HepG2 (cell line): ENCODE data around the gene SLC1A3. TPM values are rescaled to one million over a fixed set of nuclear protein-coding genes. Genes with fewer than 3 reads are reported as not detected.

ENCODE experiments used
- ZSCAN22 ChIP-seq: sonication (generic); formaldehyde crosslinking; IDR thresholded peaks from 2 replicates; pipeline ENCODE4 v1.4.0; 2020; ENCODE audit warnings: mild to moderate bottlenecking, missing genetic modification reagents
- polyA plus RNA-seq, 8 experiments: library from polyadenylated mRNA; depleted of rRNA in 3 of 8; stranded (reverse) in 7 of 8; unstranded in 1 of 8; fragments of >200 nt; fragmentation: Illumina TruSeq in 4 of 8; extraction: Trizol in 4 of 8; gene quantifications; 2 replicates each; pipeline versions ENCODE4 v1.2.1 to v1.2.3, GENCODE V29; 2011 to 2016; ENCODE audit warnings: low read depth in 4 of 8, missing spikeins in 1 of 8, mixed read lengths in 1 of 8; ENCODE audit not compliant: insufficient read depth in 1 of 8
- total RNA-seq, 5 experiments: library from RNA; depleted of rRNA; stranded (reverse); fragments of >200 nt; fragmentation: Illumina TruSeq; extraction: Trizol; gene quantifications; 2 replicates each; pipeline ENCODE4 v1.2.3, GENCODE V29; 2016; ENCODE audit warnings: low read depth in 1 of 5
- TF ChIP-seq, protein P1 (sequence below): sonication (generic); formaldehyde crosslinking; IDR thresholded peaks from one replicate; pipeline ENCODE4 v1.5.1; 2020; ENCODE audit warnings: mild to moderate bottlenecking, missing genetic modification reagents; ENCODE audit errors: not compliant biosample characterization
- TF ChIP-seq, protein P2 (sequence below): sonication (generic); formaldehyde crosslinking; IDR thresholded peaks from 2 replicates; pipeline ENCODE4 v1.4.0; 2020; ENCODE audit warnings: missing genetic modification reagents, mild to moderate bottlenecking, borderline replicate concordance

Gene SLC1A3
- total and polyA plus RNA-seq, 2 of the 13 experiments (the other 11 are each of a cell fraction or from before 2014, with no cell fraction given), result 0.09 TPM; not detected in 1

DNA sequence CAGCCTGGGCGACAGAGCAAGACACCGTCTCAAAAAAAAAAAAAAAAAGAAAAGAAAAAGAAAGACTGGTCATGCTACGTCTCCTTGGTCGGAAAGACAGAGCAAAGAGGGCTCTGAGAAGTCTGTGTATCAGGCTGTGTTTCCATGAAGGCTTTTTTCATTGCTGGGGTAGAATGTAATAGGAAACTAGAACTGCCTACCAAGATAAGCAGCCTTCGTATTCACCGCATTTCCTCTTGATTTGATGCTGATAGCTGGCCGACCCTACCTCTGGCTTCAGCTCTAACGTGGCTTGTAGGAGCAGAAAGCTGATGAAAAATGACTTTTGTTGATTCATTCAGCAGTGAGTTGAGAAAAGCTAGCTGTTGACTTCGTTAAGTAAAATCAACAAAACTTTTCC is 17.4 kb downstream of the SLC1A3 start (continued):
- TF ChIP-seq, protein P1, sequence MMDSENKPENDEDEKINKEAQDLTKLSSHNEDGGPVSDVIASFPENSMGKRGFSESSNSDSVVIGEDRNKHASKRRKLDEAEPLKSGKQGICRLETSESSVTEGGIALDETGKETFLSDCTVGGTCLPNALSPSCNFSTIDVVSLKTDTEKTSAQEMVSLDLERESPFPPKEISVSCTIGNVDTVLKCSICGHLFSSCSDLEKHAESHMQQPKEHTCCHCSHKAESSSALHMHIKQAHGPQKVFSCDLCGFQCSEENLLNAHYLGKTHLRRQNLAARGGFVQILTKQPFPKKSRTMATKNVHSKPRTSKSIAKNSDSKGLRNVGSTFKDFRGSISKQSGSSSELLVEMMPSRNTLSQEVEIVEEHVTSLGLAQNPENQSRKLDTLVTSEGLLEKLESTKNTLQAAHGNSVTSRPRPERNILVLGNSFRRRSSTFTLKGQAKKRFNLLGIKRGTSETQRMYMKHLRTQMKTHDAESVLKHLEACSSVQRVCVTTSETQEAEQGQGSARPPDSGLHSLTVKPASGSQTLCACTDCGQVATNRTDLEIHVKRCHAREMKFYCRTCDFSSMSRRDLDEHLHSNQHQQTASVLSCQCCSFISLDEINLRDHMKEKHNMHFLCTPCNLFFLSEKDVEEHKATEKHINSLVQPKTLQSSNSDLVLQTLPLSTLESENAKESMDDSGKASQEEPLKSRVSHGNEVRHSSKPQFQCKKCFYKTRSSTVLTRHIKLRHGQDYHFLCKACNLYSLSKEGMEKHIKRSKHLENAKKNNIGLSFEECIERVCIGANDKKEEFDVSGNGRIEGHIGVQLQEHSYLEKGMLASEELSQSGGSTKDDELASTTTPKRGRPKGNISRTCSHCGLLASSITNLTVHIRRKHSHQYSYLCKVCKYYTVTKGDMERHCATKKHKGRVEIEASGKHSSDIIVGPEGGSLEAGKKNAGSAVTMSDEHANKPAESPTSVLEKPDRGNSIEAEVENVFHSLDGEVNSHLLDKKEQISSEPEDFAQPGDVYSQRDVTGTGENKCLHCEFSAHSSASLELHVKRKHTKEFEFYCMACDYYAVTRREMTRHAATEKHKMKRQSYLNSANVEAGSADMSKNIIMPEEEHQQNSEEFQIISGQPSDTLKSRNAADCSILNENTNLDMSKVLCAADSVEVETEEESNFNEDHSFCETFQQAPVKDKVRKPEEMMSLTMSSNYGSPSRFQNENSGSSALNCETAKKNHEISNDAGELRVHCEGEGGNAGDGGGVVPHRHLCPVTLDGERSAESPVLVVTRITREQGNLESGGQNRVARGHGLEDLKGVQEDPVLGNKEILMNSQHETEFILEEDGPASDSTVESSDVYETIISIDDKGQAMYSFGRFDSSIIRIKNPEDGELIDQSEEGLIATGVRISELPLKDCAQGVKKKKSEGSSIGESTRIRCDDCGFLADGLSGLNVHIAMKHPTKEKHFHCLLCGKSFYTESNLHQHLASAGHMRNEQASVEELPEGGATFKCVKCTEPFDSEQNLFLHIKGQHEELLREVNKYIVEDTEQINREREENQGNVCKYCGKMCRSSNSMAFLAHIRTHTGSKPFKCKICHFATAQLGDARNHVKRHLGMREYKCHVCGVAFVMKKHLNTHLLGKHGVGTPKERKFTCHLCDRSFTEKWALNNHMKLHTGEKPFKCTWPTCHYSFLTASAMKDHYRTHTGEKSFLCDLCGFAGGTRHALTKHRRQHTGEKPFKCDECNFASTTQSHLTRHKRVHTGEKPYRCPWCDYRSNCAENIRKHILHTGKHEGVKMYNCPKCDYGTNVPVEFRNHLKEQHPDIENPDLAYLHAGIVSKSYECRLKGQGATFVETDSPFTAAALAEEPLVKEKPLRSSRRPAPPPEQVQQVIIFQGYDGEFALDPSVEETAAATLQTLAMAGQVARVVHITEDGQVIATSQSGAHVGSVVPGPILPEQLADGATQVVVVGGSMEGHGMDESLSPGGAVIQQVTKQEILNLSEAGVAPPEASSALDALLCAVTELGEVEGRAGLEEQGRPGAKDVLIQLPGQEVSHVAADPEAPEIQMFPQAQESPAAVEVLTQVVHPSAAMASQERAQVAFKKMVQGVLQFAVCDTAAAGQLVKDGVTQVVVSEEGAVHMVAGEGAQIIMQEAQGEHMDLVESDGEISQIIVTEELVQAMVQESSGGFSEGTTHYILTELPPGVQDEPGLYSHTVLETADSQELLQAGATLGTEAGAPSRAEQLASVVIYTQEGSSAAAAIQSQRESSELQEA (CRISPR knock-in tag), result no peak
- no peak for TF ChIP-seq ZSCAN22
- TF ChIP-seq, protein P2, sequence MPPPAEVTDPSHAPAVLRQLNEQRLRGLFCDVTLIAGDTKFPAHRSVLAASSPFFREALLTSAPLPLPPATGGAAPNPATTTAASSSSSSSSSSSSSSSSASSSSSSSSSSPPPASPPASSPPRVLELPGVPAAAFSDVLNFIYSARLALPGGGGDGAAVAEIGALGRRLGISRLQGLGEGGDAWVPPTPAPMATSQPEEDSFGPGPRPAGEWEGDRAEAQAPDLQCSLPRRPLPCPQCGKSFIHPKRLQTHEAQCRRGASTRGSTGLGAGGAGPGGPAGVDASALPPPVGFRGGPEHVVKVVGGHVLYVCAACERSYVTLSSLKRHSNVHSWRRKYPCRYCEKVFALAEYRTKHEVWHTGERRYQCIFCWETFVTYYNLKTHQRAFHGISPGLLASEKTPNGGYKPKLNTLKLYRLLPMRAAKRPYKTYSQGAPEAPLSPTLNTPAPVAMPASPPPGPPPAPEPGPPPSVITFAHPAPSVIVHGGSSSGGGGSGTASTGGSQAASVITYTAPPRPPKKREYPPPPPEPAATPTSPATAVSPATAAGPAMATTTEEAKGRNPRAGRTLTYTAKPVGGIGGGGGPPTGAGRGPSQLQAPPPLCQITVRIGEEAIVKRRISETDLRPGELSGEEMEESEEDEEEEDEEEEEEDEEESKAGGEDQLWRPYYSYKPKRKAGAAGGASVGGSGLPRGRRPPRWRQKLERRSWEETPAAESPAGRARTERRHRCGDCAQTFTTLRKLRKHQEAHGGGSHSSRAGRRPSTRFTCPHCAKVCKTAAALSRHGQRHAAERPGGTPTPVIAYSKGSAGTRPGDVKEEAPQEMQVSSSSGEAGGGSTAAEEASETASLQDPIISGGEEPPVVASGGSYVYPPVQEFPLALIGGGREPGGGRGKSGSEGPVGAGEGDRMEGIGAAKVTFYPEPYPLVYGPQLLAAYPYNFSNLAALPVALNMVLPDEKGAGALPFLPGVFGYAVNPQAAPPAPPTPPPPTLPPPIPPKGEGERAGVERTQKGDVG (CRISPR knock-in tag), result no peak
